Measurements from ENCODE around the gene NCOA4. TPM values are rescaled to one million over a fixed set of nuclear protein-coding genes. Genes with fewer than 3 reads are reported as not detected.
"Not testable (repeated sequence)": the region's sequence is repeated elsewhere in the genome, so short reads cannot be mapped to it uniquely, and the experiment has no call there.

NCOA4 gene
- total RNA-seq, 1 experiment from 2014 or later: 69.4 TPM

GRCh38 chr10:45962686-45963452, 67.6 kb downstream of the NCOA4 start:
- H3K4me1 Mint-ChIP-seq; CTCF ChIA-PET; POLR2A ChIA-PET; H3K27me3 Mint-ChIP-seq (ENCODE audit: low read depth); DNase-seq (ENCODE audit: low spot score); H3K36me3 Mint-ChIP-seq; ATAC-seq; H3K4me3 Mint-ChIP-seq; H3K27ac Mint-ChIP-seq; H3K9me3 Mint-ChIP-seq: not testable (repeated sequence)

GRCh38 chr10:45957928-45958327, 72.5 kb downstream of the NCOA4 start:
- H3K36me3 Mint-ChIP-seq; H3K4me3 Mint-ChIP-seq; DNase-seq (ENCODE audit: low spot score); CTCF ChIA-PET; ATAC-seq; POLR2A ChIA-PET; H3K9me3 Mint-ChIP-seq; H3K27me3 Mint-ChIP-seq (ENCODE audit: low read depth): not testable (repeated sequence)
- H3K27ac Mint-ChIP-seq: peak overlapping the region; percentile 65
- peaks cover 15% of the 10 kb centered on the region for H3K4me1 Mint-ChIP-seq

- DNase-seq (ENCODE audit: low spot score); ATAC-seq; CTCF ChIA-PET; H3K9me3 Mint-ChIP-seq; H3K36me3 Mint-ChIP-seq; H3K27me3 Mint-ChIP-seq (ENCODE audit: low read depth); H3K27ac Mint-ChIP-seq; POLR2A ChIA-PET; H3K4me3 Mint-ChIP-seq: not testable (repeated sequence)
- peaks cover 17% of the 10 kb centered on the region for H3K4me1 Mint-ChIP-seq
Measured at GRCh38 chr10:45956634-45957033, 73.8 kb downstream of the NCOA4 start.

Other genes starting within 250 kb of the NCOA4 start
- 21.2 to 25.8 TPM (median 22.8 TPM) in 3 replicates for gene AGAP4, start 183.1 kb downstream of the NCOA4 start, total RNA-seq (2021)
- 84.8 to 99.0 TPM (median 86.8 TPM) in 3 replicates for gene TIMM23, start 58.1 kb downstream of the NCOA4 start, total RNA-seq (2021)
- not detected in 3 replicates for gene MSMB, start 15.6 kb upstream of the NCOA4 start, total RNA-seq (2021)

All from WTC11 (cell line).